AG09309 (cell line): ENCODE results near the gene FAM241A.

Source experiments
- DNase-seq: peaks from one replicate; pipeline ENCODE4 v3.0.0-alpha.2; 2010; ENCODE audit warnings: low read depth
- H3K4me3 ChIP-seq: 2 replicates; pipeline ENCODE4 v1.5.1; 2011; ENCODE audit warnings: mild to moderate bottlenecking, low read depth, low read length, moderate library complexity; ENCODE audit not compliant: control insufficient read depth
- TF ChIP-seq, protein P1 (sequence below): IDR thresholded peaks from 2 replicates; pipeline ENCODE4 v1.5.1; 2011; ENCODE audit warnings: mild to moderate bottlenecking, low read depth, low read length, inconsistent platforms; ENCODE audit not compliant: insufficient read depth, control insufficient read depth; ENCODE audit errors: missing control alignments

FAM241A gene

GRCh38 chr4:112230879-112231778 lies 85.9 kb downstream of the FAM241A start:
- peak; percentile 83 for DNase-seq
- TF ChIP-seq, protein P1, sequence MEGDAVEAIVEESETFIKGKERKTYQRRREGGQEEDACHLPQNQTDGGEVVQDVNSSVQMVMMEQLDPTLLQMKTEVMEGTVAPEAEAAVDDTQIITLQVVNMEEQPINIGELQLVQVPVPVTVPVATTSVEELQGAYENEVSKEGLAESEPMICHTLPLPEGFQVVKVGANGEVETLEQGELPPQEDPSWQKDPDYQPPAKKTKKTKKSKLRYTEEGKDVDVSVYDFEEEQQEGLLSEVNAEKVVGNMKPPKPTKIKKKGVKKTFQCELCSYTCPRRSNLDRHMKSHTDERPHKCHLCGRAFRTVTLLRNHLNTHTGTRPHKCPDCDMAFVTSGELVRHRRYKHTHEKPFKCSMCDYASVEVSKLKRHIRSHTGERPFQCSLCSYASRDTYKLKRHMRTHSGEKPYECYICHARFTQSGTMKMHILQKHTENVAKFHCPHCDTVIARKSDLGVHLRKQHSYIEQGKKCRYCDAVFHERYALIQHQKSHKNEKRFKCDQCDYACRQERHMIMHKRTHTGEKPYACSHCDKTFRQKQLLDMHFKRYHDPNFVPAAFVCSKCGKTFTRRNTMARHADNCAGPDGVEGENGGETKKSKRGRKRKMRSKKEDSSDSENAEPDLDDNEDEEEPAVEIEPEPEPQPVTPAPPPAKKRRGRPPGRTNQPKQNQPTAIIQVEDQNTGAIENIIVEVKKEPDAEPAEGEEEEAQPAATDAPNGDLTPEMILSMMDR, result no peak
- H3K4me3 ChIP-seq, result peak overlapping the region; percentile 92

- peak within 1 kb of the TSS; percentile 92 for H3K4me3 ChIP-seq
- no peak for DNase-seq
- TF ChIP-seq, protein P1, result peak; percentile 34
Measured at GRCh38 chr4:112231779-112232713, 86.8 kb downstream of the FAM241A start, which contains the start of gene AP1AR. TSS of gene AP1AR (plus strand) at chr4:112231787. CDS start at chr4:112232092, 305 bp downstream.

- peak; percentile 72 for DNase-seq
- TF ChIP-seq, protein P1, result peak; percentile 75
- no peak overlapping the region for H3K4me3 ChIP-seq
Measured at GRCh38 chr4:112234952-112235609, 89.8 kb downstream of the FAM241A start.

DNA sequence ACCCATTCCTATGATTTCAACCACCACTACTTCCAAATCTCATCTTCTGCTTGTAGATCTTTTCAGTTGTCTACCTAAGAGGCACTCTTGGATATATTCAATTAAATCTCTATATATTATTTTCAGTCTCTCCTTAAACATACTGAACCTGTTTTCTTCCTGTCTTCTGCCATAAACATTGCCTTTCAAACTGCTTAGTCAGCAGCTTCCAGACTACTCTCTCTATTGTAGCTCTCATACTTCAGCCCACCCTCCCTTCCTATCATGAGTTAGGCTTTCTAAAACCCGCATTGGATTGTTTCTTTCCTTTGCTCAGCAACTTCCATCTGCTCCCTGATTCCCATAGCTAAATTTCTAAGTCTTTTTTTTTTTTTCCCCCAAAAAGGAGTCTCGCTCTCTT lies 90.8 kb downstream of the FAM241A start:
- H3K4me3 ChIP-seq, result no peak overlapping the region
- TF ChIP-seq, protein P1, result no peak
- DNase-seq, result no peak

GRCh38 chr4:112238833-112239232 lies 93.6 kb downstream of the FAM241A start:
- TF ChIP-seq, protein P1, result no peak
- DNase-seq, result no peak
- no peak overlapping the region for H3K4me3 ChIP-seq
